RWPE1 (cell line): ENCODE measurements around the gene TNPO2.

ENCODE experiments used
- CTCF ChIA-PET: fragments of 350-600 bp; sonication (Branson Sonifier 250); formaldehyde crosslinking; extraction: SDS; loops from one replicate; lab custom pipeline; 2021; lab: Yijun Ruan, JAX
- POLR2A ChIA-PET: fragments of 400-600 bp; formaldehyde crosslinking; extraction: SDS; loops from one replicate; lab custom pipeline; 2020; ENCODE audit warnings: antibody characterized with exemption; ENCODE audit not compliant: low non-redundant PET; lab: Yijun Ruan, JAX
- DNase-seq: peaks from one replicate; pipeline ENCODE4 v3.0.0; 2012; ENCODE audit warnings: low spot score
- H3K27ac ChIP-seq: fragments of 450-650 bp; 2 replicates; pipeline ENCODE4 v1.5.1; 2017
- CTCF ChIP-seq: fragments of 450-650 bp; conservative IDR thresholded peaks from 2 replicates; pipeline ENCODE4 v1.5.1; 2017; ENCODE audit warnings: low read depth, mild to moderate bottlenecking

Gene TNPO2

DNA sequence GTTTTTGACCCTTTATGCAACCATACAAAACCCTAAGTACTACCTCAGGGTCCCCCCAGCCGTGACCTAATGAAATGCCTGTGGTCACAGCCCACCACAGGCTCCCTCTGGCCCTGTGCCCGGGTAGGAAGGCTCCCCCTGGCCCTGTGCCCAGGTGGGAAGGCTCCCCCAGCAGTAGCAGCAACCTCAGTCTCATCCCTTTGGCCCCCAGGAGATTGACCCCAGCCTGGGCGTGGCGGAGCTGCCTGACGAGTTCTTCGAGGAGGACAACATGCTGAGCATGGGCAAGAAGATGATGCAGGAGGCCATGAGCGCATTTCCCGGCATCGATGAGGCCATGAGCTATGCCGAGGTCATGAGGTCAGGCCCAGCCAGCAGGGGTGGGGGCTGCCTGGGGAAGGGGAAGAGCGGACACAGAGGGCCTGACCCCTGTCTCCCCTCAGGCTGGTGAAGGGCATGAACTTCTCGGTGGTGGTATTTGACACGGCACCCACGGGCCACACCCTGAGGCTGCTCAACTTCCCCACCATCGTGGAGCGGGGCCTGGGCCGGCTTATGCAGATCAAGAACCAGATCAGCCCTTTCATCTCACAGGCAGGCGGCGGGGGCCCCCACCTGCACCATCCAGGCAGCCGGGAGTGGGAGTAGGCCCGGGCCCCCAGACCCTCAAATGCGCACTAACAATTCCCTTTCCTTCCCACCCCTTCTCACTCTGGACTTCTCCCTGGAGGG, 21.6 kb upstream of the TNPO2 start:
- no peak for TF ChIP-seq CTCF
- CTCF ChIA-PET = interaction anchor here (0.5 to 1.6 kb wide), 3 partner anchors 12 to 118 kb away, joined by 3 to 6 read pairs (median 3); no protein-coding TSS in a partner anchor
- POLR2A ChIA-PET = no interaction called here
- H3K27ac ChIP-seq = peak overlapping the region; percentile 39
- no peak for DNase-seq

GRCh38 chr19:12737835-12738351, 14.2 kb upstream of the TNPO2 start:
- H3K27ac ChIP-seq = peak overlapping the region; percentile 96
- ChIA-PET CTCF (interaction anchor here (1.1 to 1.9 kb wide), 2 partner anchors 20 to 22 kb away, joined by 3 to 5 read pairs; no protein-coding TSS in a partner anchor), POLR2A (no interaction called here)
- DNase-seq = no peak
- no peak for TF ChIP-seq CTCF

- ChIA-PET CTCF (interaction anchor here (0.5 to 0.7 kb wide), 2 partner anchors 23 to 69 kb away, joined by 3 read pairs; no protein-coding TSS in a partner anchor), POLR2A (no interaction called here)
- no peak for TF ChIP-seq CTCF
- H3K27ac ChIP-seq = peak within 1 kb of the TSS; percentile 96
- peak; percentile 99 for DNase-seq
Measured at GRCh38 chr19:12736995-12737834, 13.5 kb upstream of the TNPO2 start, which contains the start of gene GET3. GET3 (plus strand) TSS chr19:12737497; CDS start chr19:12737506, 9 bp downstream.

DNA sequence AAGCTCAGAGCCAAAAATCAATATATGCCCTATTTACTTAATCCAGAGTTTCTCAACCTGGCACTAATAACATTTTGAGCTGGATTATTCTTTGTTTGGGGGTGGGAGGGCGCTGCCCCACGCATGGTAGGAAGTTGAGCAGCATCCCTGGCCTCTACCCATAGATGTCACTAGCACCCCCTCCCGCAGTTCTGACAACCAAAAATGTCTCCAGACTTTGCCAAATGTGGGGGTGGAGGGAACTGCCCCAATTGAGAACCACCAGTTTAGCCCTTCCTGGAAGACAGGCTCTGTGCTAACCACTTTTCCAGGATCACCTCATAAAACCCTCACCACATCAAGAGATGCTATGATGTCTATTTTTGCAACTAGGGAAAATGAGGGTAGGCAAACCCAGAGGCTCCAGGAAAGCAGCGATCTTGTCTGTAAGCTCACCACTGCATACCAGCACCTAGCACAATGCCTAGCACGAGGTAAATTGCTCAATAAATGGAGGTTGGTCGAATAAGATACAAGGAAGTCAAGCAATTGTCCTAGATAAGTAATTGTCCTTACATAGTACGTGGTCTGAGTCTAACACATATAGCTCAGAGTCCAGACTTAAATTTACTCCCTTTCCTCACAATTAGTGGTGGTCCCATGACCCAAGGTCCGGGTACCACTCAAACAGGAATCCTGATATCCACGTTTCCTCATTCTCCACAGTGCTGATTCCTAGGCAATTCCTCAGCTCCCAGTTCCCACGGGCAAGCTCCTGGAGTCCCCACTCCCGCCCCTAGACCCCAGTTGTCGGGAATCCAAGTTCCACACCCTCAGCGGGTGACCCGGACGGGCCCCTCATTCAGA, 9.9 kb upstream of the TNPO2 start:
- CTCF ChIA-PET = interaction anchor here (0.5 to 1.0 kb wide), 4 partner anchors 8 to 13 kb away, joined by 3 to 4 read pairs (median 4); no protein-coding TSS in a partner anchor
- peak overlapping the region; percentile 96 for H3K27ac ChIP-seq
- DNase-seq = peak; percentile 68
- POLR2A ChIA-PET = interaction anchor here (1.7 kb wide), 1 partner anchor 10 kb away, joined by 8 read pairs; the partner anchor contains the start of gene TNPO2
- no peak; the same call in 1 of the 2 replicates for TF ChIP-seq CTCF

DNA sequence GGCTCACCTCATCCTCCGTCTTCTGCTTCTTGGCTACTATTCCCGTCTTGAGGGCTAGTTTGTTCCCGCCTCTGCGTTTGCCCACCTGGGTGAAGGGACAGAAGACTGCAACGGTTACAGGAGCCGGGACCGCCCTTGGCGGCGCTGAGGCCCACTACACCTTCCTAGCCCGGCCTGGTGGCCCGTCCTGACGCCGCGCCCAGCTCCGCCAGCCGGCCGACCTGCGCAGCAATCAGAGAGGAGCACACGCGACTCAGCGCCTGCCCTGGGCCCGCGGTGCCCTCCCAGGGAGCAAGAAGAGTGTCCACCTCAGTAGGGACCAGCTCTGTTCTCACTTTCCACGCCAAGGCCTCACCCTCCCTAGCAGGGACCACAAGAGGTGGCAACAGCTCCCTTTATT, 7.6 kb upstream of the TNPO2 start:
- peak overlapping the region; percentile 22 for H3K27ac ChIP-seq
- ChIA-PET CTCF (interaction anchor here (0.6 to 0.7 kb wide), 4 partner anchors 127 to 1347 kb away, joined by 3 to 4 read pairs (median 4); partner anchors contain the start of gene EPOR), POLR2A (no interaction called here)
- DNase-seq = no peak
- TF ChIP-seq CTCF = no peak
